Neuron (in vitro differentiated cells): Measurements from ENCODE around the gene MET.

ENCODE experiments used
- H2AFZ ChIP-seq: one replicate; pipeline ENCODE4 v1.6.1; 2013; ENCODE audit warnings: low read depth, mild to moderate bottlenecking, inconsistent platforms, low read length, moderate library complexity
- H3K27me3 ChIP-seq: one replicate; pipeline ENCODE4 v1.6.1; 2013; ENCODE audit warnings: low read length; ENCODE audit not compliant: insufficient read depth
- H3K36me3 ChIP-seq: one replicate; pipeline ENCODE4 v1.6.1; 2013; ENCODE audit warnings: low read length; ENCODE audit not compliant: insufficient read depth
- H3K4me1 ChIP-seq: one replicate; pipeline ENCODE4 v1.6.1; 2013; ENCODE audit warnings: low read length; ENCODE audit not compliant: insufficient read depth
- H3K4me3 ChIP-seq: 2 replicates; pipeline ENCODE4 v1.5.1; 2013; ENCODE audit warnings: mild to moderate bottlenecking, low read length, moderate library complexity
- H3K9me3 ChIP-seq: one replicate; pipeline ENCODE4 v1.6.1; 2013; ENCODE audit warnings: low read length

Gene MET

GRCh38 chr7:116692401-116693308 is 20.7 kb downstream of the MET start:
- Histone ChIP-seq H2AFZ (no peak overlapping the region), H3K36me3 (no peaks in the 10 kb centered on the region), H3K27me3 (no peaks in the 10 kb centered on the region), H3K4me1 (peaks cover 4% of the 10 kb centered on the region), H3K4me3 (no peak overlapping the region), H3K9me3 (no peaks in the 10 kb centered on the region)

- no peak overlapping the region for H3K4me3 ChIP-seq
- no peaks in the 10 kb centered on the region for H3K36me3 ChIP-seq
- H2AFZ ChIP-seq = no peak overlapping the region
- no peaks in the 10 kb centered on the region for H3K9me3 ChIP-seq
- H3K4me1 ChIP-seq = no peaks in the 10 kb centered on the region
- no peaks in the 10 kb centered on the region for H3K27me3 ChIP-seq
Measured at GRCh38 chr7:116696707-116697106, 24.7 kb downstream of the MET start.

GRCh38 chr7:116697152-116697551 is 25.2 kb downstream of the MET start:
- no peaks in the 10 kb centered on the region for H3K9me3 ChIP-seq
- no peaks in the 10 kb centered on the region for H3K4me1 ChIP-seq
- H3K36me3 ChIP-seq = no peaks in the 10 kb centered on the region
- H2AFZ ChIP-seq = no peak overlapping the region
- H3K4me3 ChIP-seq = no peak overlapping the region
- no peaks in the 10 kb centered on the region for H3K27me3 ChIP-seq

DNA sequence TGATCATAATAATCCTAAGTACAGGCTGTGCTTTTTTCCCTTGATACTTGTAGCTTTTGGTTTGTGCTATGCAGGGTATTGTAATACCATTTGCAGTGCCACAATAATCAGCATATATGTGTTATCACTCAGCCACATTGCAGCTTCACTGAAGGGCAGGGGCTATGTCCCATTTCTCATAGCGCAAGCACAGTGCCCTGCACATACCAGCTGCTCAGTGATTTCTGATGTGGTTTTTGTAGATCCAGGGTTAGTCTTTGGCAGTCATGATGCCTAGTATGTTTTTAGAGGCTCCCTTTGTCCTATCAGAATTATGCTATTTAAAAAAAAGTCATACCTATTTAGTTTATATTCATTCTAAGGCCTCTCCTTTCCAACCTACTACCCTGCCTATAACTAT is 25.8 kb downstream of the MET start:
- H3K9me3 ChIP-seq = no peaks in the 10 kb centered on the region
- H3K4me1 ChIP-seq = no peaks in the 10 kb centered on the region
- H3K27me3 ChIP-seq = no peaks in the 10 kb centered on the region
- H3K36me3 ChIP-seq = no peaks in the 10 kb centered on the region
- H2AFZ ChIP-seq = no peak overlapping the region
- no peak overlapping the region for H3K4me3 ChIP-seq

DNA sequence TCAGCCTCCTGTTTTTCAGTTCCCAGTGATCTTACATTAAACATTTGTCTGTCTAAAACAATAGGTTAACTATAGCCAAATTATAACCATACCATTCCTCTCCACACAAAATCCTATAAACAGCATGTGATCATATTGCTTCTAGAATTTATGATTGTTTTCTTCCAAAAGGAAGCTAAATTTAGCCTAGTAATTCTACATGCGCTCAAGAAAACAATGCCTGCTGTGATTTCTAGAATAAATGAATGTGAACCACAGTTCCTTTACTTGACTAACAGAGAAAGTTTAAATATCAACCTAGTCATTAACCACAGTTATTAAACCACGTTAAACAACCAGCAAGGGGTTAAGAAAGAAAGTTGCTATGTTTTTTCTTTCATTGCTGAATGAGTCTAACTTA is 26.4 kb downstream of the MET start:
- Histone ChIP-seq H3K4me1 (no peaks in the 10 kb centered on the region), H3K9me3 (no peaks in the 10 kb centered on the region), H3K27me3 (no peaks in the 10 kb centered on the region), H2AFZ (no peak overlapping the region), H3K4me3 (no peak overlapping the region), H3K36me3 (no peaks in the 10 kb centered on the region)

DNA sequence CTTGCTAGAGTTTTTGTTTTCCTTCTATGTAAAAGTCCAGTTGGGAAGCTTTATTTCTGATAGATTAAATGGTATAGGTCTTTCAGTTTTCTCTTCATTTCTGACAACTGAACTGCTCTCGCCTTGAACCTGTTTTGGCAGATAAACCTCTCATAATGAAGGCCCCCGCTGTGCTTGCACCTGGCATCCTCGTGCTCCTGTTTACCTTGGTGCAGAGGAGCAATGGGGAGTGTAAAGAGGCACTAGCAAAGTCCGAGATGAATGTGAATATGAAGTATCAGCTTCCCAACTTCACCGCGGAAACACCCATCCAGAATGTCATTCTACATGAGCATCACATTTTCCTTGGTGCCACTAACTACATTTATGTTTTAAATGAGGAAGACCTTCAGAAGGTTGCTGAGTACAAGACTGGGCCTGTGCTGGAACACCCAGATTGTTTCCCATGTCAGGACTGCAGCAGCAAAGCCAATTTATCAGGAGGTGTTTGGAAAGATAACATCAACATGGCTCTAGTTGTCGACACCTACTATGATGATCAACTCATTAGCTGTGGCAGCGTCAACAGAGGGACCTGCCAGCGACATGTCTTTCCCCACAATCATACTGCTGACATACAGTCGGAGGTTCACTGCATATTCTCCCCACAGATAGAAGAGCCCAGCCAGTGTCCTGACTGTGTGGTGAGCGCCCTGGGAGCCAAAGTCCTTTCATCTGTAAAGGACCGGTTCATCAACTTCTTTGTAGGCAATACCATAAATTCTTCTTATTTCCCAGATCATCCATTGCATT is 27.1 kb downstream of the MET start:
- Histone ChIP-seq H3K36me3 (no peaks in the 10 kb centered on the region), H3K4me1 (no peaks in the 10 kb centered on the region), H2AFZ (no peak overlapping the region), H3K9me3 (no peaks in the 10 kb centered on the region), H3K4me3 (no peak overlapping the region), H3K27me3 (no peaks in the 10 kb centered on the region)

- no peak overlapping the region for H2AFZ ChIP-seq
- H3K27me3 ChIP-seq = no peaks in the 10 kb centered on the region
- no peaks in the 10 kb centered on the region for H3K4me1 ChIP-seq
- H3K36me3 ChIP-seq = no peaks in the 10 kb centered on the region
- H3K9me3 ChIP-seq = no peaks in the 10 kb centered on the region
- no peak overlapping the region for H3K4me3 ChIP-seq
Measured at GRCh38 chr7:116699722-116700120, 27.7 kb downstream of the MET start.

- Histone ChIP-seq H2AFZ (no peak overlapping the region), H3K4me3 (no peak overlapping the region), H3K9me3 (no peaks in the 10 kb centered on the region), H3K27me3 (no peaks in the 10 kb centered on the region), H3K36me3 (no peaks in the 10 kb centered on the region), H3K4me1 (peaks cover 3% of the 10 kb centered on the region)
Measured at GRCh38 chr7:116702046-116702785, 30.2 kb downstream of the MET start.

GRCh38 chr7:116704650-116705228 is 32.7 kb downstream of the MET start:
- H3K4me1 ChIP-seq = peaks cover 3% of the 10 kb centered on the region
- no peaks in the 10 kb centered on the region for H3K36me3 ChIP-seq
- H2AFZ ChIP-seq = no peak overlapping the region
- no peaks in the 10 kb centered on the region for H3K27me3 ChIP-seq
- no peaks in the 10 kb centered on the region for H3K9me3 ChIP-seq
- H3K4me3 ChIP-seq = no peak overlapping the region

GRCh38 chr7:116705419-116705818 is 33.4 kb downstream of the MET start:
- Histone ChIP-seq H2AFZ (no peak overlapping the region), H3K27me3 (no peaks in the 10 kb centered on the region), H3K36me3 (no peaks in the 10 kb centered on the region), H3K9me3 (no peaks in the 10 kb centered on the region), H3K4me3 (no peak overlapping the region), H3K4me1 (peaks cover 3% of the 10 kb centered on the region)

DNA sequence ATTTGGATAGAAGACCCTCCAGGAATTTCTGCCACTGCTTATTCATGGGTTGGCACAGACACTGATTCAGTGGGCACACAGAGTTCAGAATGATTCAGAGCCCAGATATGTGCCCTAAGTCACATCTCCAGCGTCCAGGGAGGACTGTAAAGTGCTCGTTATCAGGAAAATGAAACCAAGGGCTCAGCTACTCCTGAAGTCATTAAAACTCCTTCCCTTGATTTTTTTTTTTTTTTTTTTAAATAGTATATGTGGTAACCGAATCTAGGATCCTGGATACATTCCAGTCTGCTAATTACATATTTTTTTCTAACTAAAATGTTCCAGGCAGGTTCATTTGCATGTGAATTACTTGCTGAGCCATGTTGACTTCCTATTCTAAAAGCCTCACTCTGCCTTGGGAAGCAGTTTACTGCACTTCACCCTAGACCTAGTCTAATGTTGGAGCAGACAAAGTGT is 34.7 kb downstream of the MET start:
- Histone ChIP-seq H3K36me3 (no peaks in the 10 kb centered on the region), H3K4me3 (no peak overlapping the region), H2AFZ (no peak overlapping the region), H3K4me1 (peaks cover 3% of the 10 kb centered on the region), H3K27me3 (no peaks in the 10 kb centered on the region), H3K9me3 (no peaks in the 10 kb centered on the region)

DNA sequence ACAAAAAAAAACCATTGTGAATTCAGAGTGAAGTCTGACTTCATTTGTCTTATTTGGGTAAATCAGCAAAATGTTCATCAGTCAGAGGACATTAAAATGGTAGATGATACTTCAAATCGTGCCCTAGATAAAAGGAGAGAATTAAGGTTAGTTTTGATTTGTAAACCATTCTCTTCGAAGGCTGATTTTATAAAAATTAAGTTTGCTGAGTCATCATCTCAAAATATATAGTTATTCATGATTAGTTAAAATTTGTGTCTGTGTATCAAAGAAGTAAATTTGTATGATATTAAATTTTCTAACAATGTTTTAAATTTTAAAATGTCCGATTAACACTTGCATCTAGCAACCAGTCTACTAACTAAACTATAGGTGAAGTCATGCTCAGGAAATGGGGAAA is 35.3 kb downstream of the MET start:
- H2AFZ ChIP-seq = no peak overlapping the region
- no peak overlapping the region for H3K4me3 ChIP-seq
- H3K4me1 ChIP-seq = peaks cover 3% of the 10 kb centered on the region
- H3K36me3 ChIP-seq = no peaks in the 10 kb centered on the region
- H3K9me3 ChIP-seq = no peaks in the 10 kb centered on the region
- no peaks in the 10 kb centered on the region for H3K27me3 ChIP-seq
